Measurements from ENCODE around the gene C2CD2.

DNA sequence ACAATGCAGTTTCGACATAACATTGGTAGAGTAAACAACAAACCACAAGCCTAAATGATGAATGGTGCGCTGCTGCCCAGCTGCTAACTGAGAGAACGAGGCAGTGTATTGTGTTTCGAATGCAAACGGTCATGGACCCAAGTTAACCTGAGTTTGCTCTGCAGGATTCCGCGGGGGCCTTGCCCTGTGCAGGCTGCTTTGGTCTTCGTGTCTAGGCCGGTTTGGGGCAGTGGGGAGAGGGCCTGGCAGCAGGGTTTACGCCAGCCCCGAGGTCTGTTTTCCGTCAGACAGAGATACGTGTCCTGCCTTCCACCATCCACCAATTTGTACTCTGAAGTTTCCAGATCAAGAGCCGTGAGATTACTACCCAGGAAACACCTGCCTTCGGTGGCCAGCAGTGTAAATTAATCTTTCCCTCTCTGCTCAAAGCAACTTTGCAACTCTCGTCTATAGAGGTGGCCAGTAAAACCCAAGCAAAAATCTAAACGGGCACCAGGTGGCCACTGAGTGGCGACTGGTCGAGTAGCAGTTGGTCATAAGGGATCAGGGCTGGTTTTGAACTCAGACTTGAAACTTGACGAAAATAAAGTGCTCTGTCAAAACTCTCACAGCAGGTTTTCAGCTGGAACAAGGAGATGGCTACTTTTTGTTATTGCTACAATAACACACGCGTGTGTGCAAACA lies 68.3 kb downstream of the C2CD2 start:
- TF ChIP-seq, protein P1, sequence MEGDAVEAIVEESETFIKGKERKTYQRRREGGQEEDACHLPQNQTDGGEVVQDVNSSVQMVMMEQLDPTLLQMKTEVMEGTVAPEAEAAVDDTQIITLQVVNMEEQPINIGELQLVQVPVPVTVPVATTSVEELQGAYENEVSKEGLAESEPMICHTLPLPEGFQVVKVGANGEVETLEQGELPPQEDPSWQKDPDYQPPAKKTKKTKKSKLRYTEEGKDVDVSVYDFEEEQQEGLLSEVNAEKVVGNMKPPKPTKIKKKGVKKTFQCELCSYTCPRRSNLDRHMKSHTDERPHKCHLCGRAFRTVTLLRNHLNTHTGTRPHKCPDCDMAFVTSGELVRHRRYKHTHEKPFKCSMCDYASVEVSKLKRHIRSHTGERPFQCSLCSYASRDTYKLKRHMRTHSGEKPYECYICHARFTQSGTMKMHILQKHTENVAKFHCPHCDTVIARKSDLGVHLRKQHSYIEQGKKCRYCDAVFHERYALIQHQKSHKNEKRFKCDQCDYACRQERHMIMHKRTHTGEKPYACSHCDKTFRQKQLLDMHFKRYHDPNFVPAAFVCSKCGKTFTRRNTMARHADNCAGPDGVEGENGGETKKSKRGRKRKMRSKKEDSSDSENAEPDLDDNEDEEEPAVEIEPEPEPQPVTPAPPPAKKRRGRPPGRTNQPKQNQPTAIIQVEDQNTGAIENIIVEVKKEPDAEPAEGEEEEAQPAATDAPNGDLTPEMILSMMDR (conservative IDR thresholded peaks at IDR 0.05; ENCODE audit: low read length), result peak; percentile 47
- TF ChIP-seq EZH2phosphoT487 (IDR thresholded peaks at IDR 0.05; ENCODE audit: borderline replicate concordance), result no peak
